Left hindlimb (tissue), 1 donor: ENCODE measurements around the gene MYO1E.
A peak's percentile ranks its signal among the peaks of the same experiment; 100 is the strongest.

Experiments
- DNase-seq: peaks from one replicate; pipeline ENCODE4 v3.0.0-alpha.2; 2018

Gene MYO1E

DNA sequence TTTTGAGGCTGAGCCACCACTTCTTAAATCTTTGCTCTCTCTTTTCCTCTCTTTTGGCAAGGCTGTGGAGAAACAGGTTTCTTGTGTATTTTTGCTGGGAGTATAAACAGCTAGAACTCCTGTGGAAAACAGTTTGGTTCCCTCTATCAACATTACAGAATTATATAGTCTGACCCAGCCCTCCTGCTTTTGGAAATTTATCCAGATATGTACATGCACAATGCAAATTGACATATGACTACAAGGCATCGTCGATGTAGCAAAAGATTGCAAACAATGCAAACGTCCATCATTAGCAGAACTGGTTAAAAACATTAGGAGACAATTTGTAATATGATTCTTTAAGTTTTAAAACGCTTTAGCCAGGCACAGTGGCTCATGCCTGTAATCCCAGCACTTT lies 12.5 kb upstream of the MYO1E start:
- no peak for DNase-seq

DNA sequence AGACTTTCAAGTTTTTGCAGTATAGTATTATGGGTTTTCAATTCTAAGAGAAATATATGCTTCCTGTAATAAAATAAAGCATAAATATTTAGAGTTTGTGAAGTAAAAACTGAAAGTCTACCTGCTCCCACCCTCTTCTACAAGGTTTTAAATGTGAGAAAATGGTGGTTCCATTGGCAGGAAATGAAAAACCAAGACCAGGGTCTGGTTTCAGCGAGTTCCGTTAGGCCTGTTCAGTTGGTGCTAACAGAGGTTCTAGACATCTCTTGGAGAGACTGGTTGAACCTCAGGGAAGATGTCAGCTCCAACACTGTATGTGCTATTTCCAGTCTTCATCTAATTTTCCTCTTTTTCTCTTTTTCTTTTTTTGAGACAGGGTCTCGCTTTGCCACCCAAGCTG lies 11.8 kb upstream of the MYO1E start:
- DNase-seq = no peak

DNA sequence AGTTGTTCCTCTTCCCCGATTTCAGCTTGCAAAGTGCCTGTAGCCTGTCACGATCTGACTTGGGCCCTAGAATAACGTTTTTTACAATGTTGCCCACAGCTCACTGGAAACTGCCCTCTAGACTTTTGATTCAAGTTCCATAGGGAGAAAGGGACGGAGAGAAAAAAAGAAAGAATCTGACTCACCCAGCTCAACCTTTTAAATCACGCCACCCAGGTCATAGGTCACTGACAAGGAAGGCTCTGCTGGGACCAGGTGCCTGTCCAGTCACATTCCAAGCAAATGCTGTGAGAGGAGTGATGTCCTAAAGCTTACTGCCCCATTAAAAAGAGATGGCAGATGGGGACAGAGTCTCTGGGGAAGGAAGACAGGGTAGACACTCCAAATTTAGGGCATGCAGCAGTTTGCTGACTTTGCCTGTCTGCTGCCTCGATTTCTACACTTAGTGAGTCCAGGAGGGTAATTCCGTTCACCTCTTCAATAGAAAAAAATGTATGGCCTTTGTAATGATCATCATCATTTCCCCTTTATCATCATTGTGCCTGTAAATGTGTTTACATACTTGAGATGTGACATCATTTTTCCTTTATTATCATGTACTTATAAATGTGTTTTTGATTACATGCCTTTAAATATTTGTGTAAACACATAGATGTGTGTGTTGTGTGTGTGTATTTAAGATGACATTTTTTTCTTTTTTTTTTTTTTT lies 8.4 kb upstream of the MYO1E start:
- no peak for DNase-seq

DNA sequence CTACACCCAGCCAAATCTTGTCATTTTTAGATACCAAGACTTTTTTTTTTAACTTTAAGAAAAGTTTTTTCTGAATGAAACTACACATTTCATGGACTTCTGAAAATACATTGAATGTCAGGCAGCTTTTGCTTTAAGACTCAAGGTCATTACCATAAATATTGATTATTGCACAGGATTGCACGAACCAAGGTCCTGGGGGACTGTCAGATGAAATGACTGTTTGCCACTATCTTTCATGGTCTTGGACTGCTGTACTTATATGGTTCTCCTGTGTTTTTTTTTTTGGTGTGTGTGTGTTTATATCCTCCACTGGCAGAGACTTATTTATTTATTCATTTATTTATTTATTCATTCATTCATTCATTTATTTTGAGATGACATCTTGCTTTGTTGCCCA lies 6.9 kb upstream of the MYO1E start:
- DNase-seq = no peak

DNA sequence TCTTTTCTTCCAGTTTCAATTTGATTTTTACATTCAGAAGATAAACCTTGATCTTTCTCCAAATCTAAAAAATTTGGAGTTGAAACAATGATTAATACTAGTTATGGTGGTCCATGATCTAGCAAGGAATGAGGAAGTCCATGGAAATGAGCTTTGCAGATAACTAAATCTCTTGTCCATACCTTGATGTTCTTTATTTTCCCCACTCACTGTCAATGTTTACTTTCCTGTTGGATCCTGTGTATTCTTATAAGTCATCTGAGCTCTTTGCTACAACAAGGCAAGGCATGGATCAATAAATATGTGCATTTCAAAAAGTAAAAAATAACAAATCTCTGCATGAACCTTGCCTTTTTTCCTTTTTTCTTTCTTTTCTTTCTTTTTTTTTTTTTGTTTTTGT lies 6.2 kb upstream of the MYO1E start:
- DNase-seq = no peak

DNA sequence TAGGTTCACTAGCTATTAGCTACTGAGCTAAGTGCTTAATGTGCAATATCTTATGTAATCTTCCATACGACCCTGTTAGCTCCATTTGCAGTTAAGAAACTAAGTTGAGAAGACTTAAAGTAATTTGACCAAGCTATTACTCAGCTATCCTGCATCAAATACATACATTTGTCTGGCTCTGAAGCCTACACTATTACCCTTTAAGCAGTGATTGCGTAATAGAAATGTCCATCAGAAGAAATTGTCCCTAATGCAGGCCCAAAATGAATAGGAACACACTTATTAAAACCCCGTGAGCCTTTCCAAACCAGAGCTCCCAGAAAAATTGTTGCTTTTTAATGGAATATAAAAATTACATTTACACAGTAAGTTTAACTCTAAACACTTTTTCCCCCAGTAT lies 5.3 kb upstream of the MYO1E start:
- DNase-seq = no peak

DNA sequence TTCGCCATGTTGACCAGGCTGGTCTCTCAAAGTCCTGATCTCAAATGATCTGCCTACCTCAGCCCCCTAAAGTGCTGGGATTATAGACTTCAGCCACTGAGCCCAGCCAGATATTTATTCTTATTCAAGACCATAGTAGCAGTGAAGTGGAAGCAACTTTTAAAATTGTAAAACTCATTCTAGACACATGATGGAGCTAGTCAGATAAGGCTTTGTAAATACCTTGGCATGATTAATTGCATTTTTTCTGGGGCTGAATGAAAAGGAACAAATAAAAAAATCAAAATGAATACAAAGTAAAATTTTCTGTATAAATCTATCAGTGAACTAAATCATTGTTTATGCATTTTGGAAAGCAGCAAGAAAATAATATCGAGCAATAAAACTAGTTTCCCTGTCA lies 4.1 kb upstream of the MYO1E start:
- DNase-seq = no peak

DNA sequence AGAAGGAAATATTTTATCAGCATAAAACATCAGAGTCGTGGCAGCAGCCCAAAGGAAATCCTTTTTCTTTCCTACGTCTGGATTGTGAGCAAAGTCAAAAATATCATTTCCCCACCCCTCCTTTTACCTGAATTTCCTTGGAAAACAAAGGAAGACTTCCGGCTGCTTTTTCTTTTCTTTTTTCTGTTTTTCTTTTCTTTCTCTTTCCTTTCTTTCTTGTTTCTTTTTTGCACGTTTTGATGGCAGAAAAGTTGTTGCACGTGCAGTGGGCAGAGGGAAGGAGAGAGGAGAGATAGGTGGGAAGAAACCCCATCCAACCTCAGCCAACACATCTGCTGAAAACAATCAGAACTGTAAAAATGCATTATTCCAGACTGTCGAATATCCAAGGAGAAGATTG lies 544 bp upstream of the MYO1E start:
- DNase-seq = no peak

DNA sequence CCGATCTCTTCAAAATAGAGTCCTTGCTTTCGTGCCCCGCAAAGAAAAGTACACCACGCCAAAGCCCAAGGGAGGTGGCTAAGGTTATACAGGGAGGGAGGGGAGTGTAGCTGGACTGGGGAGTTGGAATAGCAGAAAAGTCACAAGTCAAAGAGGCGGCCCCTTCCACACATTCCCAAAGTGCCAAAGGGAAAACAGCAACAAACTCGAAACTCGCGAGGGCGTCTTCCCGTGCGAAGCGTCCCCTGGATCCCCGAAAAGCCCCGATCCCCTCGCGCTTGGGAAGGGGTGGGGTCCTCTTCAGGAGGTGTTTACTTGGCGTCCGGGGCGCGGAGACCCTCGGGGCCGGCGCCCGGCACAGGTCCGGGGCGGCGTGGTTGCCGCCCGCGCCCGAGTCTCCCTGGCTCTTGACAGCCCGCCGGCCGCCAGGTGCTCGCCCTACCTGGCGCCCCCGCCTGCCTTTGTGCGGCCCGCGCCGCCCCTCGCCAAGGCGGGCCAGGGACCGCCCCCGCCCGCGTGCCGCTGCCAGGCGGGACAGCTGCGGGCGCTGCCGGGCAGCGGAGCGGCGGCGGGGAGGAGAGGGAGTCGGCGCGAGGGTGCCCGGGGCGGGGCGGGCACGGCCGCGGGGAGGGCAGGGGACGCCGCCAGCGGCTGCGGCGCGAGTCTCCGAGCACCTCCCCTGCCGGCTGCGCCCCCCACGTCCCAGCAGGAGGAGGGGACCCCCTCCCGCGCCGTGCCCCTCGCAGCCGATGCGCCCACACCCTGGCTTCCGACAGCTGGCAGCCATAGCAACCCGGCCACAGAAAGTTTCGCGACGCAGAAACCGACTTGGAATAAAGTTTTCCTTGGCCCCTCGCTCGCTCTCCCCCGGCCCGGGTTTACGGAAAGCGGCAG lies 966 bp downstream of the MYO1E start:
- peak; percentile 40 for DNase-seq

DNA sequence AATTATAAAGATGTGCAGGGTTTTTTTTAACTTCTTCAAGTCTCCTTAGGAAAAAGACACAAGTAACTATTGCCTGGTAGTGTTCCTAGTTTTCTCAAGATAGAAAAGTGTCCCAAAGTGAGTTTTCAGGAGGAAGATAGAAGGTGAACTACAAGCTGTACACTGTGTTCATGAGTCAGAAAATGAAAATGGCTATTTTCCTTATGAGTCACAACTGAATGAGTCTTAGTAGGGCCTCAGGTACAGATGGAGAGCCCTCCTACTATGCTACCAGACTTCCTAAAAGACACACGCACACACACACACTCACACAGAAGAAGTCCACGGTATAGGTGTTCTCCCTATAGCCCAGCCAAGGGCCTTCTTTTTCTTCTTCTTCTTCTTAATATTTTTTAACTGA lies 3.1 kb downstream of the MYO1E start:
- no peak for DNase-seq

DNA sequence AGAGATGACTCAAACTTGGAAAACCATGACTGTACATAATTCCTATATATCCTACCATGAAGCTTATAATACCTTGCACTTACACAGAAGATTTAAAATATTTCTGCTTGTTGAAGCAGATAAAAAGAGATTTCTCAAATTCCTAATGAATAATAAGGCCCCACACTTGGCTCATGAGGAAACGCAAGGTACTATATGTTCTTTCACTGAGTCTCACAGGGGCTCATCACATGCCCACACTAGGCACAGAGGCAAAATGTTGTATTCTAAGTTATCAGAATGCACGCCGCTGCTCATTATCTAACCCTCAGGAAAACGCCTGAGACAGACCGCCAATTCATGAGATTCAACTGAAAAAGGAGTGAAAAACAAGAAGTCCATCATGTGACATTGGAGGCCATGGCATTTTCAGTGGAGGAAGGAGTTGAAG lies 5.6 kb downstream of the MYO1E start:
- DNase-seq = no peak

DNA sequence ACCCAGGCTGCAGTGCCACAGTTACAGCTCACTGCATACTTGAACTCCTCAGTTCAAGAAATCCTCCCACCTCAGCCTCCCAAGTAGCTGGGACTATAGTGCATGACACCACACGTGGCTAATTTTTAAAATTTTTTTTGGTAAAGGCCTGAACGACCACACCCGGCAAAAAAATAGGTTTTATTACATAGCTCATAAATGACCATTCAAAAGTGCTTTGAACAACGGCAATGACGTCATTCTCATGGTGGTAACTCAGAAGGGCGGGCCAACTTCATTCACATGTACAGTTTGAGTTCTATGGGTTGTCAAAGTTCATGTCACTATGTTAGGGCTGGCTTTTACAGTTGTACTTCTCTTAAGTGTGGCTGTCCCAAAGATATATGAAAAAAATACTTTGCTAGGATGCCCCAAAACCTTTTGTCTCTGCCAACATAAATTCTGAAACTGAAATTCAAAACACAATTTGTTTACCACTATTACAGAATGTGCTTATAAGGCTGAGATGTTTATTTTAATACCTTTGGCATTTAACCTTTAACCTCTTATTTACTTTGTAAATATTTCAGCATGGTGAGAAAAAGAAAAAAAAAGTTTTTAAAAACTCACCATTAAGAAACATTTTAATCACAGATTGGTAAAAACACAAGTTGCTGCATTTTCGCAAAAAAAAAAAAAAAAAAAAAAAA lies 6.2 kb downstream of the MYO1E start:
- DNase-seq = no peak

DNA sequence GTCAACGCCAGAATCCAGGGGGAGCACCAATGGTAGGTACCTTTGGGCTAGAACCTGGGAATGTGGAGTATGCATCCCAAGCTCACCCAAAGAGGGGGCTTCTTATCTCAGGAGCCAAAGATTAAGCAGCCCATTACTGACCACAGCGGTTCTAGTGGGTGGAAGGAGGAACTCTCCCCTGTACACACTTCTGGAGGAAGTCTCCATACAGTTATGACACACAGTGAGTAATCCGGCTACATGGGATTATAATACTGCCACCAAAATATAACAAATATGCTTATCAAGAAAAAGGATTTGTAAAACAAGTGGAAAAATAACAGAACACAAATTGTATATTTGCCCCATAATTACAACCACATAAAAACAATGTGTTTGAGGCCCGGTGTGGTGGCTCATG lies 8.4 kb downstream of the MYO1E start:
- no peak for DNase-seq

DNA sequence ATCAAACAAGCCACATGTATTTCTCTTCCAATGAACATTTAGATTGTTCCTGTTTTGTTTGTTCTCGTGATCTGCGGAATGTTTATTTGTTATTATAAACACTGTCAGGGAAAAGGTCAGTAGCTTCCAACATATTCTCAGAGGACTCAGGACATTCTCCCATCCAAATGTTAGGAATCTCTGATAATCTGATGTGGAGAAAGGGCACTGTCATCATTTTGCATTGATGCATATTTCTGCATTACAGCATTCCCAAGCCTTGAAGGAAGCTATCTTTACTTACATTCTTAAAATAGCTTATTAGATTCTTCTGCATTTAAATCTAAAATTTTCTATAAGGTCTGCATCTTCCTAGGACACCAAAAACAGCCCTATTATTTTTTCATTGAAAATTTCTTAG lies 10.3 kb downstream of the MYO1E start:
- DNase-seq = no peak

DNA sequence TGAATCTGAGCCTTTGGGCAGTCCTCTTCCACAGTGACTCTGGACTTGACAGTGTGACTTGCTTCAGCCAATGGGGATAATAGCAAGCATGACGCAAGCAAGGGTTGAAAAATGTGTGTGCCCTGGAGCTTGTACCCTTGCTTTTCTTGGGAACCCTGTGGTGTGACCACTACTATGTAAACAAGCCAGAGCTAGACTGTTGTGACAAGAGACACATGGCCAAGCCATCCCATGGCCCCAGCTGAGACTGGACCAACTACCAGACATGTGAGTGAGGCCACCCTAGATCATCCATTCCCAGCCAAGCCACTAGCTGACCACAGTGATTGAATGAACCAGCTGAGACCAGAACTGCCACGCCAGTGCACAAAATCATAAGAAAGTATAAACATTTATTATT lies 11.8 kb downstream of the MYO1E start:
- no peak for DNase-seq

DNA sequence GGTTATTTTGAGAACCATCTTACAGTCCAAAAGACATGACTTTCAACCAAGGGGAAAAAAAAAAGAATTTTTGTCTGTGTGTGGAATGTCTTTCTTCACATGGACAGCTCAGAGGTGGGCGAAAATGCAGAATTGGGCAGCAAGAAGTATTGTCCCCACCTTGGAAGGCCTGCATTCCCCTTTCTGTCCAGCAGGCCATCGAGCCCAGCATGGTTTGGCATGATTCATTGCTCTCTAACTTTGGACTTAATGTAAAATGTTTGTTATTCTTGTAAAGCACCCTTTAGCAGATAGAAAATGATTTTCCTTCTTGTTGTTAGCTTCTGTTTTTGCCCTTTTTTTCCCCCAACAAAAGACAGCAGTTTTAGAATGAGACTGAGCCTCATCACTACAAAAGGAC lies 12.4 kb downstream of the MYO1E start:
- no peak for DNase-seq

DNA sequence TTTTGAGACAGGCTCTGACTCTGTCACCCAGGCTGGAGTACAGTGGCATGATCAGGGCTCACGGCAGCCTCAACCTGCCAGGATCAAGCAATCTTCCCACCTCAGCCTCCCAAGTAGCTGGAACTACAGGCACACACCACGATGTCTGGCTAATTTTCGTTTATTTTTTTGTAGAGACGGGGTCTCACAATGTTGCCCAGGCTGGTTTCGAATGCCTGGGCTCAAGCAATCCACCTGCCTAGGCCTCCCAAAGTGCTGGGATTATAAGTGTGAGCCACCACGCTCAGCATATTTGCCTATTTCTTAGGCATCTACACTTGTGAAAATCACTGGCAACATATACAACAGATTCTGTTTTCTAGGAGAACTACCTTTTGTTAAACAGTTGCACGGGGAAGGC lies 16.9 kb downstream of the MYO1E start:
- no peak for DNase-seq

DNA sequence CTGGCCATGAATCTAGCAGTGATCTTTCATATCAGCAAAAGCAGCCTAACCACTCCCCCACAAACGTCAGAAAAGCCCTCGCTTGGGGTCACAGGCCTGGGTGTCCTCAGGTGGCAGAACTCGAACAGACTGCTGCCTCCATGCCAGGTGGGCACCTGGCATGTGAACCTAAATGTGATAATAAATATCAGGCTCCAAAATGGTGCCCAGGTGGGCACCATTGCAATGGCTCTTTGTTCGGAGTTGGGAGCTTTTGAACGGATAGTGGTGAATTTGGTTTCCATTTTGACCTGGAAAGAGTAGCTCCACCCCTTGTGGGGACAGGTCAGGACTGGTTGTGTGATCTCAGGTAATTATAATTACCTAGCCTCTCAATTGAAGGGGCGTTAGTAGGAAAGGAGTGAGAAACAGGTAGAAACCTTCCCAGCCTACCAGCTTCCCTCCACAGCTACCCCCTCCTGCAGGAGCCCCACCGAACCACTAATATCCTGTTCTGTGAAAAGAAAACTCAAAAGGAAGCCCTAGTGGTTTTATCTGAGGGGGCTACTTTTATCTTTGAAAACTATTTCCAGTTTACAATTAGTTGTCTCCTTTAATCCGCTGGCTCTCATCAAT lies 18.1 kb downstream of the MYO1E start:
- no peak for DNase-seq

DNA sequence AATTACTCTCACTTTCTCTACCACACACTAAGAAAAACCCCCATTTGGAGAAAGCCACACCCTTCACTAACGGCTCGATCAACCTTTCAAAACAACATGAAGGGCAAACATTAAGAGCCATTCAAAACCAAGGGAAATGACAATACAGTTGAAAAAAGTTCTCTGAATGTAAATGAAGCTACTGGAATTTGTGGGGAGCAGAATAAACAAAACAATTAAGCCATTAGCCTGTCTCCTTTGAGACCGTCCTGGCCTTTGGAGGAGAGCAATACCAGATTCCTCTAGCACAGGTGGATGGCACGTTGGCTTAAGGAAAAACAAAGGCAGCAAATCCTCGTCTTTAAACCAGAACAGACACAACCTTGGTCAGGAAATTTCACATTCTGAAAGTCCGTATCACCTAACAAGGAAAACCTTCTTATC lies 18.7 kb downstream of the MYO1E start:
- DNase-seq = no peak

DNA sequence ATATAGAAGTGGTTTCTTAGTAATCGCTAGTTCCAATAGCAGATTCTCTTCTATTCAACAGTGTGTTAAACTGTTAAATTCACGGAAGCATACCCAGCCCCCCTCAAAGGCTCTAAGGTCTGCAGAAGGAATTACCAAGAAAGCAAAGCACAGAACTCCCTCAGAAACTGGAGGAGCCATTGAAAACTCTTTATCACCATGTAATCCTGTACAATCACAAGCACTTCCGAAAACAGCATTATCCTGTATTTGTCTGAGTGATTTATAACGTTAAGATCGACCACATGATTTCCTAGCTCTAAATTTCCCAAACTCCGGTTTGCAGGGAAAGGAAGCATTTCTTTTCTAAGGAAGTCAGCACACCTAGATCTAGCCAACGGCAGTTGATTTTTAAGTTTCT lies 20.0 kb downstream of the MYO1E start:
- no peak for DNase-seq

DNA sequence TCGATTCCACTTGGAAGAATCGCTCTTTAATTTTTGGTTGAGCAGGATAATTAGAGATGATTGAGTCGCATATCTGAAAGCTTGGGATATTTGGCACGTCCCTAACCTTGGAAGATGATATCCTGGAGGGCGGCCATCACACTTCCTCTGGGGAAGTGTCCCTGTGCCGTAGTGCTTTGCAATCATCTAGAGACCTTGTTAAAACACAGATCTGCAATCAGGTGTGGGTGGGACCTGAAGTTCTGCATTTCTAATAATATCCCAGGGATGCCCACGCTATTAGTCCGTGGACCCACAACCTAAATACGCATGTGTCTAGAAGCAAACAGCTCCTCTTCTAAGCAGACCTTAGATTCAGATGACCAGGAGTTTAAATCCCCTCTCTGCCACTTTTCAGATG lies 20.5 kb downstream of the MYO1E start:
- DNase-seq = no peak

DNA sequence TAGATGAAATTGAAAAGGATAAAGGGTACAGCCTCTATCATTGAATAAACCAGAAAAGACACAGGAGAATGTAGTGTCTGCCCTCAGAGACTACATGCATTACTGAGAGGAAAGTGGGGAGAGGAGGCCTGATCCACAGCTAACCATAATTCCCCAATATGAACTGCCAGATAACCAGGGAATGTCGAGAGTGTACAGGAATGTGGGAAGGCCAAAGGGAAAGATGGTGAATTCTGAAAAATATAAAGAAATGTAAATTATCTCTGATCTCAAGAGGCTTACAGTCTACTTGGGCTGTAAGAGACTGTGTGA lies 22.3 kb downstream of the MYO1E start:
- DNase-seq = no peak

DNA sequence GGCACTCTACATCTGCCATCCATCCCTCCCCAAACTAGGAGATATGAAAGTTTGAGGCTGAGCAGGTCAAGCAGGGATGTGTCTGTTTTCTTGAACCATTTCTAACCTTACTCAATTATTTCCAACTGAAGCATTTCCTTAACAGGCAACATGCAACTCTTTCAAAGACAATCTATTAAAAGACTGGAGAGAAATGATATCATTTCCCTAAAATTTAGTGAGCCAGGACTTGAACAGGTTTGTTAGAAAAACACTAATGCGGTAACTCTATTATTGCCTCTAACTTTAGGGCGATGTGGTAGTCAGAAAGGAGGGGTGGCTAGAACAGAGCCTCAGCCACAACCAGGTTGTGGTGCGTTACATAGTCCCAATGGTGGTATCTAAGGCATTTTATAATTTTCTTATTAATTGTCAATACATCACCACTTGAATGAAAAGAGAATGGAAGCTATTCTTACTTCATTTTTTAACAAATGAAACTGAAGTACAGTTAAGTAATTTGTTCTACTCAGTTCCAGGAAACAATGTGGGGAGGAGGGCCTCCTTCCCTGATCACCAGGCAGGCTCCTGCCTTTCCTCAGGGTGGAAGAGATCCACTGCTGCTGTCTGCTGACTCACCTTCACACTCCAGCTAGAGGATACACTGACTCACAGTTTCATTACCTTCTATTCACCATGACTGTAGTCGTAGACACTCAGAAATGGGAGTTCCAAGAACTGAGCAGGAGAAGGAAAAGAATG lies 22.8 kb downstream of the MYO1E start:
- DNase-seq = no peak
